Calu3 (cell line): ENCODE data around the gene FOXP1. TPM values are rescaled to one million over a fixed set of nuclear protein-coding genes. Genes with fewer than 3 reads are reported as not detected.

Experiments
- BruUV-seq: library from RNA; stranded (reverse); fragments of 400-500 nt; replicated peaks from 2 replicates; lab custom pipeline; 2021; lab: Mats Ljungman, UMichigan
- CTCF ChIA-PET: fragments of 300-600 bp; sonication (Branson Sonifier 250); formaldehyde crosslinking; loops from one replicate; lab custom pipeline; 2022; ENCODE audit warnings: antibody characterized with exemption; lab: Charles Lee
- DNase-seq: peaks from one replicate; pipeline ENCODE4 v3.0.0; 2022
- H3K27ac Mint-ChIP-seq: one replicate; pipeline ENCODE4 v1.8.0; 2022; ENCODE audit warnings: mixed read lengths; ENCODE audit not compliant: unreplicated experiment
- H3K27me3 Mint-ChIP-seq: one replicate; pipeline ENCODE4 v1.8.0; 2022; ENCODE audit warnings: mixed read lengths; ENCODE audit not compliant: unreplicated experiment
- H3K36me3 Mint-ChIP-seq: one replicate; pipeline ENCODE4 v1.8.0; 2022; ENCODE audit warnings: mild to moderate bottlenecking, moderate library complexity, mixed read lengths; ENCODE audit not compliant: insufficient read depth, unreplicated experiment
- H3K4me1 Mint-ChIP-seq: one replicate; pipeline ENCODE4 v1.8.0; 2022; ENCODE audit warnings: mild to moderate bottlenecking, low read depth, mixed read lengths; ENCODE audit not compliant: unreplicated experiment
- H3K4me3 Mint-ChIP-seq: one replicate; pipeline ENCODE4 v1.8.0; 2022; ENCODE audit warnings: mild to moderate bottlenecking, low read depth, moderate library complexity, mixed read lengths; ENCODE audit not compliant: unreplicated experiment
- H3K9me3 Mint-ChIP-seq: one replicate; pipeline ENCODE4 v1.8.0; 2022; ENCODE audit warnings: low read depth, mixed read lengths; ENCODE audit not compliant: unreplicated experiment
- intact Hi-C: fragments of 100-400 bp; cut with micrococcal nuclease; formaldehyde crosslinking; loops from one replicate; pipeline ENCODE4 v1.10.0; 2022; ENCODE audit not compliant: unreplicated experiment
- total RNA-seq: library from RNA; stranded (reverse); gene quantifications from 2 replicates; pipeline ENCODE4 v1.2.3, GENCODE V29; 2022
- TF ChIP-seq, protein P1 (sequence below): fragments of 200-600 bp; IDR thresholded peaks from one replicate; pipeline ENCODE4 v1.8.0; 2022; ENCODE audit warnings: antibody characterized with exemption; ENCODE audit not compliant: unreplicated experiment

The FOXP1 gene
- total RNA-seq, 1 experiment from 2014 or later, result 82.8 TPM

DNA sequence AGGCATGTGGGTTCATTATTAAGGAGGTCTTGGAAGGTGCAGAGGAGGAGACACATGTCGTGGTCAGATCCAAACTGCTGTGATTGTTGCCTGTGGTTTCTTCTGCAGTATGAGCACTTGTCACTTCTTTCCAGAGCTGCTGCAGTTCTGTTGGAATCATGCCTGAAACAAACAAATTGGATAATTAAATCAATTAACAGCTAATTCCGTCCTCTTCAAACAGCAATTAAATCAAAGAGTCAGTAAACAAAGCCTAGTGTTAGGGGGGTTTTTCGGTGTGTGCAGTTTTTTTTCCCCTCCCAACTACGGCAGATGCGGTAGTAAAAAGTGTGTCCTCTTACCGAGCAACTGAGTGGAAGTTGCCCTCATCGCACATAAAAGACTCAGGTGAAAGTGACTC is 542.2 kb downstream of the FOXP1 start:
- no peak overlapping the region for H3K27ac Mint-ChIP-seq
- TF ChIP-seq, protein P1, sequence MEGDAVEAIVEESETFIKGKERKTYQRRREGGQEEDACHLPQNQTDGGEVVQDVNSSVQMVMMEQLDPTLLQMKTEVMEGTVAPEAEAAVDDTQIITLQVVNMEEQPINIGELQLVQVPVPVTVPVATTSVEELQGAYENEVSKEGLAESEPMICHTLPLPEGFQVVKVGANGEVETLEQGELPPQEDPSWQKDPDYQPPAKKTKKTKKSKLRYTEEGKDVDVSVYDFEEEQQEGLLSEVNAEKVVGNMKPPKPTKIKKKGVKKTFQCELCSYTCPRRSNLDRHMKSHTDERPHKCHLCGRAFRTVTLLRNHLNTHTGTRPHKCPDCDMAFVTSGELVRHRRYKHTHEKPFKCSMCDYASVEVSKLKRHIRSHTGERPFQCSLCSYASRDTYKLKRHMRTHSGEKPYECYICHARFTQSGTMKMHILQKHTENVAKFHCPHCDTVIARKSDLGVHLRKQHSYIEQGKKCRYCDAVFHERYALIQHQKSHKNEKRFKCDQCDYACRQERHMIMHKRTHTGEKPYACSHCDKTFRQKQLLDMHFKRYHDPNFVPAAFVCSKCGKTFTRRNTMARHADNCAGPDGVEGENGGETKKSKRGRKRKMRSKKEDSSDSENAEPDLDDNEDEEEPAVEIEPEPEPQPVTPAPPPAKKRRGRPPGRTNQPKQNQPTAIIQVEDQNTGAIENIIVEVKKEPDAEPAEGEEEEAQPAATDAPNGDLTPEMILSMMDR, result no peak
- intact Hi-C loops, result no loop called here
- H3K4me3 Mint-ChIP-seq, result no peak overlapping the region
- no peak for DNase-seq
- no peaks in the 10 kb centered on the region for H3K27me3 Mint-ChIP-seq
- BruUV-seq, result no TSS peak
- no peaks in the 10 kb centered on the region for H3K9me3 Mint-ChIP-seq
- H3K36me3 Mint-ChIP-seq, result peaks cover 13% of the 10 kb centered on the region
- peaks cover under 1% of the 10 kb centered on the region for H3K4me1 Mint-ChIP-seq
- CTCF ChIA-PET, result no interaction called here

DNA sequence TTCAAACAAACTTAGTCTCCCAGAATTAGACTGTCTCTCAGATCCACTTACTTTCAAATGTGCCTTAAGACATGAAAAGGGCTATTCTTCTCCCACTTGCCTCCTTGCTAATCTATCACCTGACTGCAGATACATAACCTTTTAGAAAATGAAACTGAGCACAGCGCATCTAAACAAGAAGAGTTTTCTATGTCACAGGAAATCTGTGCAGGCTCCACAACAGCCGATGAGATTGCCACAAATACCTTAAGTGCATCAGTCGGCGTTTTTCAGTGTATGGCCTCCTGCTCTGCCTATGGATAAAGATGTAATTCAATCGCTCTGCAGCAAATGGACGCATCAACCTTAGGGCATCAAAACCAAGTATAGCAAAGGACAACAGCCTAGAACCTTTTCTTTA is 544.2 kb downstream of the FOXP1 start:
- TF ChIP-seq, protein P1, result no peak
- CTCF ChIA-PET, result no interaction called here
- Mint-ChIP-seq H3K4me3 (no peak overlapping the region), H3K9me3 (no peaks in the 10 kb centered on the region), H3K36me3 (peaks cover 25% of the 10 kb centered on the region), H3K4me1 (peaks cover 14% of the 10 kb centered on the region), H3K27me3 (no peaks in the 10 kb centered on the region), H3K27ac (no peak overlapping the region)
- no TSS peak for BruUV-seq
- intact Hi-C loops, result no loop called here
- no peak for DNase-seq

DNA sequence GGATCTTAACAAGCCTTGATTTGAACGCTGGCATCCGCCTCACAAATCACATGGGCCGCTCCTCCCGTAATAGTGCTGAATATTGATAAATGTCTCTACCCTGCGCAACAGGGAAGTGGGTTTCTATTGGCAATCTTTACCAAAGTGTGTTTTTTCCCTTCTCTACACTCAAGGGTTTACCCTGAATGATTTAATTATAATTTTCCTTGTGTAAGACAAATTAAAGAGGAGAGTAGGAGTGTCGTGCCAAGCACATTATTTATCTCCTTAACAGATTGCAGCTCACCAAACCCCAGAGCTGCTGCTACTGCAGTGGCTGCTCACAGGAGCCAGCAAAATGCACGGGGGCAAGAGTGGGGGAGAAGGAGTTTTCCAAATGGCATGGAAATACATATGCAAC is 545.8 kb downstream of the FOXP1 start:
- Mint-ChIP-seq H3K4me3 (no peak overlapping the region), H3K27me3 (no peaks in the 10 kb centered on the region), H3K36me3 (peaks cover 25% of the 10 kb centered on the region), H3K4me1 (peaks cover 14% of the 10 kb centered on the region), H3K27ac (no peak overlapping the region), H3K9me3 (no peaks in the 10 kb centered on the region)
- CTCF ChIA-PET, result no interaction called here
- DNase-seq, result no peak
- BruUV-seq, result no TSS peak
- intact Hi-C loops, result no loop called here
- TF ChIP-seq, protein P1, result no peak

DNA sequence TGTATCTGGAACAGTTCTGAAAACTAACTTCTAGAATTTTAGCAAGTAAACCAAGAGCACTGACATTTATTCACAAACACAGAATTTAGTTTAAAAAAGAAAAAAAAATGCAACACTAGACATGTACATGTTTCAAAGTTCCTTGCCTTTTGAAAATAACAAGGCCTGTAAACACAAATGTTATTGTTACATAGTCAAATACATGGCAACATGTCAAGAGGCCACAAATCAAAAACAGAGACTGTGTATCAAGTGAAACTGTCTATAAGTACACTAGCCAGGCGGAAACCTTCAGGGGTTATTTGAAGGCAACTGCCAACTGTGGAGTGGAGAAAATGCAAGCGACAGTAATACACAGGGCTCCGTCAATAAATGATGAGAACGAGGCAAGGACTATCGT is 547.6 kb downstream of the FOXP1 start:
- no TSS peak for BruUV-seq
- DNase-seq, result no peak
- Mint-ChIP-seq H3K9me3 (no peaks in the 10 kb centered on the region), H3K4me3 (no peak overlapping the region), H3K4me1 (peaks cover 14% of the 10 kb centered on the region), H3K36me3 (peaks cover 17% of the 10 kb centered on the region), H3K27ac (peak overlapping the region; percentile 68), H3K27me3 (no peaks in the 10 kb centered on the region)
- TF ChIP-seq, protein P1, result no peak
- intact Hi-C loops, result no loop called here
- CTCF ChIA-PET, result no interaction called here
